ENCODE results near the gene IL1RAPL1. TPM values are rescaled to one million over a fixed set of nuclear protein-coding genes. Genes with fewer than 3 reads are reported as not detected.

IL1RAPL1 gene
- total and polyA plus RNA-seq, 8 donors = 0.06 to 3.3 (median 0.31) TPM; not detected in 3

DNA sequence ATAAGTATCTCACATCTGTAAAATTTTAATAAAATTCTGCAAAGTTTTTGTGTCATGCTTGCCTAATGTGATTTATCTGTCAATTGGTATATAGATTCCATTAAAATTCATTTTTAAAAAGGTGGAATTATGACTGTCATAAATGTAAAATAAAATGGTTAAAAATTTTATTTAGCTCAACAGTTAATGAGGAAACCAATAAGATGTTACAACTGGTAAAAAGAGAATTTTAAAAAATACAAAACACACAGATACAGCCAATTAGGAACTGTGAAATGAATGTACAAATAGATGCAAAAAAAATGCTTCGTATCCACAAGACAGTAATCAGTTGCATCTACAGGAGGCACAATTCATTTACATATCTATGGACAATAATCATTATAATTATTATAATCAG is 297.6 kb downstream of the IL1RAPL1 start:
- intact Hi-C loops (cut with DNase I; ENCODE audit: low total_unique reads) = no loop called here

DNA sequence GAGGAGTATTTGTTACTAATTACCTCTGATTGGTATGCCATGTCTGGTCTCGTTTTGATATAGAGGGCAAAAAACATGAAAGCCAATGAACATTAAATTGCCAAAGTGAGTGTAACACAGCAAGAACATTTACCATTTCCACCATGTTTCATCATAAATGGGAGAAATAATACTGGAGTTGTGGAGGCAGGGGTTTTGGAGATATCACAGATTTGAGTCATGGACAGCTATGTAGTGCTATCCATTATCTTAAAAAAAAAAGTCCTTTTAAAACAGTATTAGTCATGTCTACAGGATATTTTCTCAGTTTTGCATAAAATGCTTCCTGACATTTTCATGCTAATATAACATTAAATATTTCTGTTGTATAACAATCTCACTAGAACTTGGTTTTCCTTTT is 301.2 kb downstream of the IL1RAPL1 start:
- no peak for DNase-seq
- intact Hi-C loops (cut with DNase I; ENCODE audit: low total_unique reads) = no loop called here
- H3K36me3 ChIP-seq = no peaks in the 10 kb centered on the region
- WGBS, 5 donors = 45 to 74% (median 73%) methylated on average over 1 of the region's 1 CpG
- no peak overlapping the region for H3K27ac ChIP-seq
- no peaks in the 10 kb centered on the region for H3K27me3 ChIP-seq
- TF ChIP-seq EP300 (IDR thresholded peaks at IDR 0.05) (no peak), POLR2A (IDR thresholded peaks at IDR 0.05) (no peak), POLR2AphosphoS5 (IDR thresholded peaks at IDR 0.05) (no peak)
- TF ChIP-seq, protein P1, sequence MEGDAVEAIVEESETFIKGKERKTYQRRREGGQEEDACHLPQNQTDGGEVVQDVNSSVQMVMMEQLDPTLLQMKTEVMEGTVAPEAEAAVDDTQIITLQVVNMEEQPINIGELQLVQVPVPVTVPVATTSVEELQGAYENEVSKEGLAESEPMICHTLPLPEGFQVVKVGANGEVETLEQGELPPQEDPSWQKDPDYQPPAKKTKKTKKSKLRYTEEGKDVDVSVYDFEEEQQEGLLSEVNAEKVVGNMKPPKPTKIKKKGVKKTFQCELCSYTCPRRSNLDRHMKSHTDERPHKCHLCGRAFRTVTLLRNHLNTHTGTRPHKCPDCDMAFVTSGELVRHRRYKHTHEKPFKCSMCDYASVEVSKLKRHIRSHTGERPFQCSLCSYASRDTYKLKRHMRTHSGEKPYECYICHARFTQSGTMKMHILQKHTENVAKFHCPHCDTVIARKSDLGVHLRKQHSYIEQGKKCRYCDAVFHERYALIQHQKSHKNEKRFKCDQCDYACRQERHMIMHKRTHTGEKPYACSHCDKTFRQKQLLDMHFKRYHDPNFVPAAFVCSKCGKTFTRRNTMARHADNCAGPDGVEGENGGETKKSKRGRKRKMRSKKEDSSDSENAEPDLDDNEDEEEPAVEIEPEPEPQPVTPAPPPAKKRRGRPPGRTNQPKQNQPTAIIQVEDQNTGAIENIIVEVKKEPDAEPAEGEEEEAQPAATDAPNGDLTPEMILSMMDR (IDR thresholded peaks at IDR 0.05) = no peak
- no peak overlapping the region for H3K4me3 ChIP-seq
- H3K4me1 ChIP-seq = no peaks in the 10 kb centered on the region
- no peaks in the 10 kb centered on the region for H3K9me3 ChIP-seq

More for the DNA sequence above, 297.6 kb downstream of the IL1RAPL1 start:
- DNase-seq = no peak
- Histone ChIP-seq H3K27ac (no peak overlapping the region), H3K36me3 (no peaks in the 10 kb centered on the region), H3K9me3 (peaks cover 0 to 7% (median 2%) of the 10 kb centered on the region in 4 donors), H3K4me1 (no peaks in the 10 kb centered on the region), H3K4me3 (no peak overlapping the region), H3K27me3 (no peaks in the 10 kb centered on the region)
- WGBS, 5 donors = 69 to 97% (median 92%) methylated on average over 1 of the region's 1 CpG
- TF ChIP-seq EP300 (IDR thresholded peaks at IDR 0.05) = no peak
- no peak for TF ChIP-seq POLR2A (IDR thresholded peaks at IDR 0.05)
- TF ChIP-seq POLR2AphosphoS5 (IDR thresholded peaks at IDR 0.05) = no peak
- TF ChIP-seq, protein P1 (IDR thresholded peaks at IDR 0.05) = no peak

DNA sequence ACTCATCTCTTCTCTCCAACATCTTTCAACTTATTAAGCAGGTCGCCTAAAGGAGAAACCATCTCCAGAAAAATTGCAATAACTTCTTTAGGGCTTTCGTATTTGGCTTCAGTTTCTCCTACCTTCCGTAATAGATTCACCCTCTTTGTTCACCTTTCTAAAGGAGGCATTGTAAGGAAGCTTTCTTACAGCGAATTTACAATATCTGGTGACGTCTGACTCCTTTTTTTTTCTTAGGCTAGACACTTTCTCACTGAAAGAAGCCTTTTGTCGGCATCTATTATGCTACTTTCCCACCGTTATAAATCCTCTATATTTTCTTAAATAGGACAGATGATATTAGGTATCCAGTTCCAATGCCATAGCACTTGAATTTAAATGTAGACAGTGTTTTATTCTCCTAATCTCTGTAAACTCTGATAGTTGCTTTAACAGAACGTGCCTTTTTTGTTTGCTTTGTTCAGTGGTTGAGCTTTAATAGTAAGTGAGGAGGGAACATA is 302.4 kb downstream of the IL1RAPL1 start:
- Histone ChIP-seq H3K36me3 (no peaks in the 10 kb centered on the region), H3K4me3 (no peak overlapping the region), H3K27me3 (no peaks in the 10 kb centered on the region), H3K27ac (no peak overlapping the region), H3K9me3 (no peaks in the 10 kb centered on the region), H3K4me1 (no peaks in the 10 kb centered on the region)
- DNase-seq = no peak
- TF ChIP-seq POLR2A (IDR thresholded peaks at IDR 0.05) (no peak), POLR2AphosphoS5 (IDR thresholded peaks at IDR 0.05) (no peak), EP300 (IDR thresholded peaks at IDR 0.05) (no peak)
- TF ChIP-seq, protein P1 (IDR thresholded peaks at IDR 0.05) = no peak
- intact Hi-C loops (cut with DNase I; ENCODE audit: low total_unique reads) = no loop called here
- WGBS, 5 donors = 45 to 63% (median 53%) methylated on average over 8 of the region's 8 CpGs

DNA sequence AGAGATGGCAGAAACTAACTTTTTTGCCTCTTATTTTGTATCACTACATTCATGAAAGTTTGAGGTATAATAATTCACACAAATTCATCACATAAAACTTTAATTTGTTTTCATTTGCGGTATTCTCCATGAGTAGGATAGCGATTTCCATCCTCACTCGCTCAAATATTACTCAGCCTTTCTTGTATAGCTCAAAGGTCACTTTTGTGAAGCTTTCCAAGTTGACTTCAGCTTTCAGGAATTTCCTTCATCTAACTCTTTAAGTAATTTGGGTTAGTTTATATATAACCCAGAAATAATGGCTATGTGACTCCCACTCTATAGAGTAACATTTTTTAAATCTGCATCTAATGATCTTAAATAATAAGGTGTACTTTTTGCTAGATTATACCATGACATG is 314.4 kb downstream of the IL1RAPL1 start:
- no peaks in the 10 kb centered on the region for H3K27me3 ChIP-seq
- TF ChIP-seq POLR2A (IDR thresholded peaks at IDR 0.05) (no peak), POLR2AphosphoS5 (IDR thresholded peaks at IDR 0.05) (no peak), EP300 (IDR thresholded peaks at IDR 0.05) (no peak)
- TF ChIP-seq, protein P1 (IDR thresholded peaks at IDR 0.05) = no peak
- H3K9me3 ChIP-seq = no peaks in the 10 kb centered on the region
- intact Hi-C loops (cut with DNase I; ENCODE audit: low total_unique reads) = no loop called here
- H3K4me3 ChIP-seq = no peak overlapping the region
- 68 to 82% (median 78%) methylated on average over 3 of the region's 3 CpGs for WGBS, 5 donors
- H3K27ac ChIP-seq = no peak overlapping the region
- H3K4me1 ChIP-seq = no peaks in the 10 kb centered on the region
- peak in 1 of 2 donors; percentile 3 for DNase-seq
- H3K36me3 ChIP-seq = no peaks in the 10 kb centered on the region
